Measurements from ENCODE around the gene NKD2.
"Not testable (repeated sequence)": the region's sequence is repeated elsewhere in the genome, so short reads cannot be mapped to it uniquely, and the experiment has no call there.

The NKD2 gene

DNA sequence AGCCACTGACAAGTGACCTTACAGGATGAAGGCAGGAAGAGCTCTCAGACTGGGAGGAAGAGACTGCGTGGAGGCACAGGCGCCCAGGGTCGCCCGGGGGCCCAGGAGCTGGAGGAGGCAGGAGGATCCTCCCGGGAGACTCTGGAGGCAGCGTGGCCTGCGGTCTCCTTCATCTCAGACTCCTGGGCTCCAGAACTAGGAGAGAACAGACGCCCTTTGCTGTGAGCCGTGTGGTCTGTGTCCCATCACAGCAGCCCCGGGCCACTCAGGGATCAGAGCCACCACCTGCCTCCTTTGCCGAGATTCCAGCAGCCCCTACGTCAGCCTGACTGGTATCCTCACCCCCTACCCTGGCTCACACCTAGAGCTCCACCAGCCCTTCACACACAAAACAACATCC, 58.1 kb downstream of the NKD2 start:
- DNase-seq: no peak

GRCh38 chr5:1067141-1068121, 58.8 kb downstream of the NKD2 start:
- no peak for DNase-seq

- DNase-seq: no peak
Measured at GRCh38 chr5:1068204-1068894, 59.7 kb downstream of the NKD2 start.

- DNase-seq: no peak
Measured at GRCh38 chr5:1068895-1069719, 60.5 kb downstream of the NKD2 start.

DNA sequence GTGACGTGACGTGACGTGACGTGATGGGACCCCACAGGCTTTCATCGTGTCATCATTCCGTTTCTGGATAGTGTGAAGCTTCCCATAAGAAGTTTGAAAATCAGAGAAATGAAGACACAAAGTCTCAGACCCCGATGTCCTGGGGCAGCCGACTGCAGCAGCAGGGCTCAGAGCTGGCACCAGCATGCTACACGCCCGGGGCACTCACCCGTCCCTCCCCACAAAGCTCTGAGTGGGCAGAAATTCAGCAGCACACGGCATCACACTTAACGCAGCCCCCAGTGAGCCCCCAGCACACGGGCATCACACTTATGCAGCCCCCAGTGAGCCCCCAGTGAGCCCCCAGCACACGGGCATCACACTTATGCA, 61.1 kb downstream of the NKD2 start:
- DNase-seq: no peak

DNA sequence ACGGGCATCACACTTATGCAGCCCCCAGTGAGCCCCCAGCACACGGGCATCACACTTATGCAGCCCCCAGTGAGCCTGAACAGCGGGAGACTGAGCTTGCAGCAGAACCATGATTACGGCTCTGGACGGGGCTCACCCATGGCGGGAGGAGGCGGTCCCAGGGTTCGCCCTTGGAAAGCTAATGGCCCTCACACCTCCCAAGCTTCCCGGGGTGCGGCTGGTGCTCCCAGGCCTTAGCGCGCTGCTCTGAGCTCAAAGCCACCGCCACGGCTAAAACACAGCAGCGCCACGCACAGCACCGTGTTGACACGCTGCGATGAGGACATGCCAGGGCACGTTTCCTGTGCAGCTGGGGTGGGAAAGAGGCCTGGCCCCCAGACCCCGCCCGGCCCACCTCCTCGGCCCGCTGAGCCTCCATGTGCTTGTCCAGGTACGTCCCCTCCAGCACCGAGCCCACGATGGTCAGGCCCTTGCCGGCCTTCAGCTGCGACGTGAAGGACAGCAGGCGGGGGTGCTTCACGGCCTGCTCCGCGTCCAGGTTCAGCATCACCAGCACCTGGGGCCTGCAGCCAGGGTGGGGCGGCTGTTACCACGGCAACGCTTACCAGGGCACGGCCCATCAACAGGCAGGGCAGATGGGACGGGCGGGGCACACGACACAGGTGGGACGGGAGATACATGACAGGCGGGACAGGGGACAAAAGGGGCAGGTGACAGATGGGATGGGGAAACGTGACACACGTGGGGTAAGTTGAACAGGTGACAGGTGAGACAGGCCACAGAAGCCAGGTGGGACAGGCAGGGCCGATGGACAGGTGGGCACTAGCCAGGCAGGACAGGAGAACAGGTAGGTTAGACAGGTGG, 64.9 kb downstream of the NKD2 start:
- DNase-seq: no peak

DNA sequence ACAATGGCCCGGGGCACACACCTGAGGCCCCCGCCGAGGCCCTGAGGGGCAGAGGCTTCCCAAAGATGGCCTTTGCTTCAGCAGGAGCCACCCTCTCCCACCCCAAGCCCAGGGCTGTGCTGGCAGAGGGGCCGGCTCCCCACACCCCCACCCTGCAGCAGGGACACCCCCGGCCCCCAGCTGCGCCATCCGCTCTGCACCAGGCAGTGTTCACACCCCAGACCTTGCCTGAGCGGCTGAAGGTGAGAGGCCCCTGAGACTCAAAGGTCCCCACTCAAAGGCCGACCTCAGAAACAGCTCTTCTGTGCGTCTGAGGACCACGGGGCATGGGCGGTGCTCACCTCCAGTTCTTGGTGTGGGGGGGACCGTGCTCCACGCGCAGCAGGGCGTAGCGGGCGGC, 65.6 kb downstream of the NKD2 start:
- no peak for DNase-seq

DNA sequence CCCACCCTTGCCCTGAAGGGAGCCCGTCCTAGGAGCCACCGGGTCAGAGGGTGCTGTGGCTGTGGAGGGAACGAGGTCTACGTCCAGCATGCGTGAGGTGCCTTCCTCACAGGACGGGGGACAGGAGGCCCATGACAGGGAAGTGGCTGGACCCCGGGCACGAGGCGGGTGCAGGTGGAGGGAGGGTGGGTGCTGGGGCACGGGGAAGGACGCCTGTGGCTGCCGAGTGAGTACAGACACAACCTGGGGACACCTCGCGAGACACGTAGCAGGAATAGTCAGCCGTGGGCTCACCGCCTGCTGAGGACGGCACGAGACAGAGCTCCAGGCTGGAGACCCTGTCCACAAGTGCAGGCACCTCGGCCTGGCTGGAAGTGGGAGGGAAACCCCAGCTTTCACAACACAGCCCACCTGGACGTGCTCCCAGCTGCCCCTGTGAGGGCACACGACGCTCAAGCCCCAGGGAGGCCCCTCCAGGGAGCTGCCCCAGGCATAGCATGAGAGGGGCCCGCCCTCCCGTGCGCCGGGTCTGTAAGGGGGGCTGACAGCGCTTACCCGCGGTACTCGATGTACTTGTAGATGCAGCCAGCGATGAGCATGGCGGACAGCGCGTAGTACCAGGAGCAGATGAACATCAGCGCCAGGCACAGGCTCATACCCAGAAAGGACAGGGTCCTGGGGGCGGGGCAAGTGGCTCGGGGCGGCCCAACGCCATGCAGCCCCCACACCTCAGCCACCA, 66.4 kb downstream of the NKD2 start:
- no peak for DNase-seq

- DNase-seq: no peak
Measured at GRCh38 chr5:1075555-1075881, 66.9 kb downstream of the NKD2 start.

GRCh38 chr5:1075931-1076330, 67.3 kb downstream of the NKD2 start:
- DNase-seq: peak in 1 of 58 donors; percentile 70

- no peak for DNase-seq
Measured at GRCh38 chr5:1076406-1076805, 67.8 kb downstream of the NKD2 start.

DNA sequence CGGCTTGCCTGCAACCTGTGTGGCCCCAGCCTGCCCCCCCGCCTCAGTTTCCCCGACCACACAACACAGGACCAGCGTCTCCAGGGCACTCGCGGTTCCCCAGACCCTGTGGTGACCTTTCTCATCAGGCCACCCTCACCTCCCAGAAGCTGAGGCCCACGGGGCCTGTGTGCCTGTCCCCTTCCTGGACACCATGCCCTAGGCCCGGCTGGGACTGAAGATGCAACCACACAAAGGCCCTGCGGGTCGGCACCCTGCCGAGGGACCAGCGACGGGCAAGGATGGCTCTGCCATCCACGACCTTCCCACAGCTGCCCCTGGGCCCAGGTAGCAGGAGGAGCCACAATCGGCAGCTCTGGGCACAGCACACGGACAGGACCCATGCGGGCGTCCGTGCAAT, 68.4 kb downstream of the NKD2 start:
- DNase-seq: no peak

DNA sequence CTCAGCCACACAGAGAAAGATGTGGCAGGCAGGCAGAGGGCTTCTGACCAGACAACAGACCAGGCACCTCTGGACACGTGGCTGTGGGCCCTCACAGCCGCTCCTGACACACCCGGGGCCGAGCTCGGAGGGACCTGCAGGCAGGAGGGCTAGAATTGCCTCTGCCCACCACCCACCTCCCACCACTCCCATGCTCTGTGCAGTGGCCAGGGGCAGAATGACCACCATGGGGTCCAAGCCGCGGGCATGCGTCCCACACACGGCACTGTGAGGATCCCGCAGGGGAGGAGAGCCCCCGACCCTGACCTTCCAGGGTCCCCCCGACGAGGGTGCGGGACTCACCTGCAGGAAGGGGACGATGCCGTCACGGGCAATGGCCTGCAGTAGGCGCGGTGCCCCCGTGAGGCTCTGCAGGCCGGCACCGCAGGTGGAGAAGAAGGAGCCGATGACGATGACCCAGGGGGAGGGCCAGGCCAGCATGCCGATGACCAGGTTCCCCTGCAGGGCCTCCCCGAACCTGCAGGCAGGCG, 69.0 kb downstream of the NKD2 start:
- no peak for DNase-seq

DNA sequence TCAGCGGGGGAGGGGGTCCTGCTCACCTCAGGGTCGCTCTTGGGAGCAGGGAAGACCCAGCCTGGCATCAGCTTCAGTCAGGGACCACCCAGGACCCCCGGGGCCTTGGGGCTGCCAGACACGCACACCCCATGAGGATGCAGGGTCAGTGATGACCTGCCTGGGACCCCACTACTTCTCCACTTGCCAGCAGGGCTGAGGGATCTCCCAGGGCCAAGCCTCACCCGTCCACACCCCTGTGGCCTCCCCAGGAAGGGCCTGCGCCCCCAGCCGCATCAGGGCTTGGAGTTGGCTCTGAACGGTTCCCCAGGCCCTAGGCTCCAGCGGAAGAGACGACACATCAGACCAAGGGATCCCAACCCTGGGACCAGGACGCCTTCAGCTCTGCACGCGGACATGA, 69.6 kb downstream of the NKD2 start:
- no peak for DNase-seq

DNA sequence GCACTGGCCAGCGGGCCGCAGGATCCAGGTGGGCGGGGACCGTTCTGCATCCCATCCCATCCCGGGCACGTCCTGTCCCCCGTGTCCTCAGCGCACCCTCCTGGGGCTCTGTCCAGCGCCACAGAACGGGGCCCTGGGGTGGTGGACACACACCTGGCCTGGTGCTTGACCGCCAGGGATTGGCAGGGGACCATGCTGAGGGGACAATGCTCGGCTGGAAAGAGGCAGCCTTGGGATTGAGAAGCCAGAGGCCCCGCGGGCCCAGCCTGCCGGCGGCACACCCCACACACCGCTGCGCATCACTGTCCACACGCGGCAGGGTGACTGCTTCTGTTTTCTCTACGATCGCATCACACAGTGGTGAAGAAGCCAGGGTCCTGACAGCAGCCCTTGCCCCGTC, 70.2 kb downstream of the NKD2 start:
- DNase-seq: no peak

- no peak for DNase-seq
Measured at GRCh38 chr5:1079486-1079885, 70.9 kb downstream of the NKD2 start.

DNA sequence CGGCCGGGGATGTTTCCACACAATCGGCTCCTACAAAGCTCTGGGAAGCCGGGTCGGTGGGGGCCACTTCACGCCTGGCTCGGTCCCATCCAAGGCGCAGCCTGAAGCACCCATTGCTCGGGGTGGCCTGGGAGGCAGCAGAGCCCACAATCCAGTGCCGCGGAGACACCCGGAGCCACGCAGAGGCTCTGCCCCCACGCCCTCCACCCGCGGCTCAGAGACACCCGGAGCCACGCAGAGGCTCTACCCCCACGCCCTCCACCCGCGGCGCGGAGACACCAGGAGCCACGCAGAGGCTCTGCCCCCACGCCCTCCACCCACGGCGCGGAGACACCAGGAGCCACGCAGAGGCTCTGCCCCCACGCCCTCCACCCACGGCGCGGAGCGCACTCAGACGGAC, 71.4 kb downstream of the NKD2 start:
- no peak for DNase-seq

- no peak for DNase-seq
Measured at GRCh38 chr5:1080432-1080831, 71.8 kb downstream of the NKD2 start.

DNA sequence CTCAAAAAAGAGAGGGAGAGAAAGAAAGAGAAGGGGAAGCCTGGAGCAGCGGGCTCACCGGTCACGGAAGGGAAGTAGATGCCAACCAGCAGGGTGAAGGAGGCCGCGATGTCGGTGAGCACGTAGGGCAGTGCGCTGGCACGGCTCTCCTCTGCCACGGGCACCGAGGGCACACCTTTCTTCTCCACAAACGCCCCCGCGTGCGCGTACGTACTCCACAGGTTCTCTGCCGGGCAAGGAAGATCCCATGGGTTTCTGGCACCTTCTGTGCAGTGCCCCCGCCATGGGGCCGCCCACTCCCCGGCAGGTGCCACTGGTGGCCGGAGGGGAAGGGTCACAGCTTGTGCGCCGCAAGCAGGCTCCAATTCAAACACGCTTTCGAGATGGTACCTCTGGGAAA, 72.9 kb downstream of the NKD2 start:
- no peak for DNase-seq

DNA sequence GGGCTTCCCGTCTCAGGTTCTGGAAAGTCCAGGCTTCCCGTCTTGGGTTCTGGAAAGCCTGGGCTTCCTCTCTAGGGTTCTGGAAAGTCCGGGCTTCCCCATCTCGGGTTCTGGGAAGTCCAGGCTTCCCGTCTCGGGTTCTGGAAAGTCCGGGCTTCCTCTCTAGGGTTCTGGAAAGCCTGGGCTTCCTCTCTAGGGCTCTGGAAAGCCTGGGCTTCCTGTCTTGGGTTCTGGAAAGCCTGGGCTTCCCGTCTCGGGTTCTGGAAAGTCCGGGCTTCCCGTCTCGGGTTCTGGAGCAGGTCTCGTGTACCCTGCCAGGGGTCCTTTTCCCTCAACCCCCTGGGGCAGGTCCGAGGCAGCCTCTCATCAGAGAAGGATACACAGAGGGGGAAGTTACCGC, 74.4 kb downstream of the NKD2 start:
- DNase-seq: not testable (repeated sequence)

Data from anterior cingulate cortex (tissue), 58 donors.